Measurements from ENCODE around the gene STXBP6. TPM values are rescaled to one million over a fixed set of nuclear protein-coding genes. Genes with fewer than 3 reads are reported as not detected.

STXBP6 gene
- total and polyA plus RNA-seq, 2 of the 13 experiments (the other 11 are each of a cell fraction or from before 2014, with no cell fraction given), result 35.3 to 42.8 TPM

- TF ChIP-seq ZNF501 (CRISPR knock-in tag; IDR thresholded peaks at IDR 0.05), result no peak
Measured at GRCh38 chr14:24829862-24830261, 220.1 kb downstream of the STXBP6 start (continued).

GRCh38 chr14:24828486-24828885, 221.5 kb downstream of the STXBP6 start:
- Histone ChIP-seq H2AFZ (ENCODE audit: low read length) (no peak overlapping the region), H3K9ac (ENCODE audit: insufficient read depth, low read depth, low read length) (no peak overlapping the region), H3K36me3 (replicated peaks in 1 of 2; ENCODE audit: control insufficient read depth in 1 of 2, insufficient read depth in 2 of 2, low read length in 2 of 2) (no peaks in the 10 kb centered on the region), H3K79me2 (ENCODE audit: insufficient read depth, low read length) (no peaks in the 10 kb centered on the region), H3K27me3 (ENCODE audit: control insufficient read depth in 1 of 2, insufficient read depth in 2 of 2, low read length in 2 of 2) (no peaks in the 10 kb centered on the region), H3K4me1 (ENCODE audit: insufficient read depth, low read length) (peaks cover 10% of the 10 kb centered on the region), H3K4me2 (ENCODE audit: low read depth, low read length) (no peak overlapping the region), H4K20me1 (ENCODE audit: insufficient read depth, low read length) (no peaks in the 10 kb centered on the region), H3K27ac (ENCODE audit: extremely low read length, insufficient read depth, low read length) (no peak overlapping the region), H3K9me3 (ENCODE audit: low read length) (no peaks in the 10 kb centered on the region), H3K4me3 (replicated peaks in 1 of 3; ENCODE audit: insufficient read depth in 1 of 3, low read depth in 2 of 3, low read length in 3 of 3) (no peak overlapping the region)
- no peak for DNase-seq (ENCODE audit: low spot score)
- no TSS peak for BruUV-seq (replicated peaks)
- CTCF ChIA-PET (ENCODE audit: low intra/inter-chr PET ratio, low total read pairs), result no interaction called here
- whole genome bisulfite sequencing (ENCODE audit: low lambda C conversion rate), result 83% methylated on average over 4 of the region's 4 CpGs
- in situ Hi-C loops (cut with HindIII; ENCODE audit: extremely low pct_ligation_motif_present, low pct_unique_long_range_greater_than_20kb) (no loop called here), intact Hi-C loops (cut with micrococcal nuclease; ENCODE audit: unreplicated experiment) (no loop called here)
- FAIRE-seq, result no peak
- POLR2A ChIA-PET, result no interaction called here
- TF ChIP-seq ZNF790 (CRISPR knock-in tag; IDR thresholded peaks at IDR 0.05; ENCODE audit: borderline replicate concordance) (no peak), THAP8 (CRISPR knock-in tag; IDR thresholded peaks at IDR 0.05; ENCODE audit: borderline replicate concordance) (no peak), SOX6 (IDR thresholded peaks at IDR 0.05) (no peak), SOX6 (CRISPR knock-in tag; IDR thresholded peaks at IDR 0.05) (no peak), NR0B2 (CRISPR knock-in tag; IDR thresholded peaks at IDR 0.05) (no peak), ZNF205 (CRISPR knock-in tag; IDR thresholded peaks at IDR 0.05) (no peak), FOSL2 (CRISPR knock-in tag; IDR thresholded peaks at IDR 0.05) (no peak), FOXM1 (CRISPR knock-in tag; IDR thresholded peaks at IDR 0.05) (no peak), FOXP4 (CRISPR knock-in tag; IDR thresholded peaks at IDR 0.05) (no peak), ARHGAP35 (CRISPR knock-in tag; IDR thresholded peaks at IDR 0.05; ENCODE audit: borderline replicate concordance) (no peak)
- no peak for ATAC-seq

Measured in HepG2 (cell line).